Effector memory CD4-positive, alpha-beta T cell (primary cell): ENCODE results near the gene ACAD11.

Experiments used
- DNase-seq, 3 donors: peaks; one replicate each; pipeline ENCODE4 v3.0.0-alpha.2; 2020
- H3K27ac ChIP-seq: 2 replicates; pipeline ENCODE4 v1.7.0; 2013; ENCODE audit warnings: mild to moderate bottlenecking, low read length, moderate library complexity; ENCODE audit not compliant: insufficient read depth, poor library complexity, severe bottlenecking
- H3K27me3 ChIP-seq: replicated peaks from 2 replicates; pipeline ENCODE4 v1.7.0; 2013; ENCODE audit warnings: mild to moderate bottlenecking, low read length; ENCODE audit not compliant: insufficient read depth, control insufficient read depth, poor library complexity, severe bottlenecking
- H3K36me3 ChIP-seq: 2 replicates; pipeline ENCODE4 v1.7.0; 2013; ENCODE audit warnings: mild to moderate bottlenecking, low read length, moderate library complexity; ENCODE audit not compliant: control insufficient read depth, insufficient read depth
- H3K4me1 ChIP-seq: 2 replicates; pipeline ENCODE4 v1.7.0; 2013; ENCODE audit warnings: low read length, mild to moderate bottlenecking; ENCODE audit not compliant: control insufficient read depth, insufficient read depth, poor library complexity, severe bottlenecking
- H3K4me3 ChIP-seq: 2 replicates; pipeline ENCODE4 v1.7.0; 2013; ENCODE audit warnings: low read length, low read depth, mild to moderate bottlenecking; ENCODE audit not compliant: insufficient read depth, poor library complexity, severe bottlenecking
- H3K9me3 ChIP-seq: 2 replicates; pipeline ENCODE4 v1.7.0; 2013; ENCODE audit warnings: mild to moderate bottlenecking, low read length, moderate library complexity; ENCODE audit not compliant: control insufficient read depth

Gene ACAD11

GRCh38 chr3:132594498-132594897 is 65.1 kb downstream of the ACAD11 start:
- H3K27me3 ChIP-seq: no peaks in the 10 kb centered on the region
- no peaks in the 10 kb centered on the region for H3K9me3 ChIP-seq
- peaks cover 4% of the 10 kb centered on the region for H3K36me3 ChIP-seq
- no peak for DNase-seq
- H3K27ac ChIP-seq: no peak overlapping the region
- H3K4me3 ChIP-seq: no peak overlapping the region
- H3K4me1 ChIP-seq: no peaks in the 10 kb centered on the region

GRCh38 chr3:132593947-132594323 is 65.7 kb downstream of the ACAD11 start:
- Histone ChIP-seq H3K4me3 (no peak overlapping the region), H3K4me1 (no peaks in the 10 kb centered on the region), H3K9me3 (no peaks in the 10 kb centered on the region), H3K27ac (no peak overlapping the region), H3K36me3 (peaks cover 4% of the 10 kb centered on the region), H3K27me3 (no peaks in the 10 kb centered on the region)
- no peak for DNase-seq

GRCh38 chr3:132593241-132593946 is 66.2 kb downstream of the ACAD11 start:
- Histone ChIP-seq H3K27me3 (no peaks in the 10 kb centered on the region), H3K27ac (no peak overlapping the region), H3K36me3 (peaks cover 4% of the 10 kb centered on the region), H3K4me3 (no peak overlapping the region), H3K9me3 (no peaks in the 10 kb centered on the region), H3K4me1 (no peaks in the 10 kb centered on the region)
- DNase-seq: no peak

GRCh38 chr3:132592216-132592615 is 67.4 kb downstream of the ACAD11 start:
- Histone ChIP-seq H3K4me1 (no peaks in the 10 kb centered on the region), H3K27ac (no peak overlapping the region), H3K4me3 (no peak overlapping the region), H3K36me3 (peaks cover 4% of the 10 kb centered on the region), H3K27me3 (no peaks in the 10 kb centered on the region), H3K9me3 (no peaks in the 10 kb centered on the region)
- DNase-seq: no peak

GRCh38 chr3:132587401-132587800 is 72.2 kb downstream of the ACAD11 start:
- no peak overlapping the region for H3K4me3 ChIP-seq
- no peak overlapping the region for H3K27ac ChIP-seq
- DNase-seq: no peak

GRCh38 chr3:132573797-132574211 is 85.8 kb downstream of the ACAD11 start:
- no peaks in the 10 kb centered on the region for H3K4me1 ChIP-seq
- no peak overlapping the region for H3K4me3 ChIP-seq
- no peaks in the 10 kb centered on the region for H3K9me3 ChIP-seq
- no peaks in the 10 kb centered on the region for H3K27me3 ChIP-seq
- peaks cover 12% of the 10 kb centered on the region for H3K36me3 ChIP-seq
- H3K27ac ChIP-seq: no peak overlapping the region
- DNase-seq: no peak

More at GRCh38 chr3:132587401-132587800, 72.2 kb downstream of the ACAD11 start:
- no peaks in the 10 kb centered on the region for H3K27me3 ChIP-seq
- H3K36me3 ChIP-seq: peaks cover 4% of the 10 kb centered on the region
- H3K9me3 ChIP-seq: no peaks in the 10 kb centered on the region
- no peaks in the 10 kb centered on the region for H3K4me1 ChIP-seq

GRCh38 chr3:132570016-132570415 is 89.6 kb downstream of the ACAD11 start:
- Histone ChIP-seq H3K27me3 (no peaks in the 10 kb centered on the region), H3K27ac (no peak overlapping the region), H3K4me3 (no peak overlapping the region), H3K9me3 (no peaks in the 10 kb centered on the region), H3K4me1 (no peaks in the 10 kb centered on the region), H3K36me3 (no peaks in the 10 kb centered on the region)
- DNase-seq: no peak

GRCh38 chr3:132569580-132569979 is 90.0 kb downstream of the ACAD11 start:
- Histone ChIP-seq H3K27ac (no peak overlapping the region), H3K4me1 (no peaks in the 10 kb centered on the region), H3K27me3 (no peaks in the 10 kb centered on the region), H3K36me3 (no peaks in the 10 kb centered on the region), H3K4me3 (no peak overlapping the region), H3K9me3 (no peaks in the 10 kb centered on the region)
- no peak for DNase-seq

GRCh38 chr3:132569153-132569552 is 90.5 kb downstream of the ACAD11 start:
- Histone ChIP-seq H3K9me3 (no peaks in the 10 kb centered on the region), H3K4me1 (no peaks in the 10 kb centered on the region), H3K4me3 (no peak overlapping the region), H3K27me3 (no peaks in the 10 kb centered on the region), H3K27ac (no peak overlapping the region), H3K36me3 (no peaks in the 10 kb centered on the region)
- DNase-seq: no peak

- H3K4me3 ChIP-seq: no peak overlapping the region
- H3K27me3 ChIP-seq: no peaks in the 10 kb centered on the region
- no peaks in the 10 kb centered on the region for H3K9me3 ChIP-seq
- DNase-seq: no peak
- no peaks in the 10 kb centered on the region for H3K36me3 ChIP-seq
- no peaks in the 10 kb centered on the region for H3K4me1 ChIP-seq
- H3K27ac ChIP-seq: no peak overlapping the region
Observed at GRCh38 chr3:132568422-132568821, 91.2 kb downstream of the ACAD11 start.
